ENCODE results near the gene PASK. TPM values are rescaled to one million over a fixed set of nuclear protein-coding genes. Genes with fewer than 3 reads are reported as not detected.
A peak's percentile ranks its signal among the peaks of the same experiment; 100 is the strongest.

Gene PASK
- total RNA-seq, 1 experiment from 2014 or later = 80.9 TPM

- TF ChIP-seq AFF4 (CRISPR knock-in tag; IDR thresholded peaks at IDR 0.05; ENCODE audit: borderline replicate concordance) = no peak
- TF ChIP-seq NR3C1 (CRISPR knock-in tag; conservative IDR thresholded peaks at IDR 0.05; ENCODE audit: low read depth) = no peak
- no peak for TF ChIP-seq EMX1 (CRISPR knock-in tag; IDR thresholded peaks at IDR 0.05)
- TF ChIP-seq, protein P1, sequence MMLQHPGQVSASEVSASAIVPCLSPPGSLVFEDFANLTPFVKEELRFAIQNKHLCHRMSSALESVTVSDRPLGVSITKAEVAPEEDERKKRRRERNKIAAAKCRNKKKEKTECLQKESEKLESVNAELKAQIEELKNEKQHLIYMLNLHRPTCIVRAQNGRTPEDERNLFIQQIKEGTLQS (CRISPR knock-in tag; conservative IDR thresholded peaks at IDR 0.05) = no peak
Observed at GRCh38 chr2:241066893-241067341, 82.4 kb downstream of the PASK start (continued).

GRCh38 chr2:241066171-241066892, 82.9 kb downstream of the PASK start:
- H3K4me3 Mint-ChIP-seq = no peak overlapping the region
- no peaks in the 10 kb centered on the region for H3K9me3 Mint-ChIP-seq
- H3K27ac Mint-ChIP-seq = no peak overlapping the region
- H3K4me1 Mint-ChIP-seq = no peaks in the 10 kb centered on the region
- DNase-seq (ENCODE audit: low spot score) (no peak), ATAC-seq (no peak)
- TF ChIP-seq CDX4 (CRISPR knock-in tag; IDR thresholded peaks at IDR 0.05; ENCODE audit: borderline replicate concordance) = no peak
- TF ChIP-seq ZNF138 (CRISPR knock-in tag; conservative IDR thresholded peaks at IDR 0.05) = no peak
- no peak for TF ChIP-seq CREM (CRISPR knock-in tag; IDR thresholded peaks at IDR 0.05)
- TF ChIP-seq ZNF219 (CRISPR knock-in tag; IDR thresholded peaks at IDR 0.05; ENCODE audit: borderline replicate concordance) = no peak
- TF ChIP-seq, protein P1 (CRISPR knock-in tag; conservative IDR thresholded peaks at IDR 0.05) = no peak
- no peak for TF ChIP-seq ZMAT4 (CRISPR knock-in tag; IDR thresholded peaks at IDR 0.05)
- no peak for TF ChIP-seq ZNF416 (CRISPR knock-in tag; IDR thresholded peaks at IDR 0.05)
- TF ChIP-seq HMGA2 (CRISPR knock-in tag; IDR thresholded peaks at IDR 0.05) = no peak
- no peak for TF ChIP-seq SMAD3 (CRISPR knock-in tag; IDR thresholded peaks at IDR 0.05; ENCODE audit: borderline replicate concordance)
- TF ChIP-seq ZNF396 (CRISPR knock-in tag; IDR thresholded peaks at IDR 0.05; ENCODE audit: borderline replicate concordance) = no peak
- ChIA-PET POLR2A (interaction anchor here (0.9 kb wide), 1 partner anchor 8 kb away, joined by 3 read pairs; no protein-coding TSS in a partner anchor), CTCF (interaction anchor here (1.0 to 4.6 kb wide), 11 partner anchors 11 to 215 kb away, joined by 3 to 20 read pairs (median 5); no protein-coding TSS in a partner anchor)
- H3K27me3 Mint-ChIP-seq (ENCODE audit: low read depth) = no peaks in the 10 kb centered on the region
- no peaks in the 10 kb centered on the region for H3K36me3 Mint-ChIP-seq

DNA sequence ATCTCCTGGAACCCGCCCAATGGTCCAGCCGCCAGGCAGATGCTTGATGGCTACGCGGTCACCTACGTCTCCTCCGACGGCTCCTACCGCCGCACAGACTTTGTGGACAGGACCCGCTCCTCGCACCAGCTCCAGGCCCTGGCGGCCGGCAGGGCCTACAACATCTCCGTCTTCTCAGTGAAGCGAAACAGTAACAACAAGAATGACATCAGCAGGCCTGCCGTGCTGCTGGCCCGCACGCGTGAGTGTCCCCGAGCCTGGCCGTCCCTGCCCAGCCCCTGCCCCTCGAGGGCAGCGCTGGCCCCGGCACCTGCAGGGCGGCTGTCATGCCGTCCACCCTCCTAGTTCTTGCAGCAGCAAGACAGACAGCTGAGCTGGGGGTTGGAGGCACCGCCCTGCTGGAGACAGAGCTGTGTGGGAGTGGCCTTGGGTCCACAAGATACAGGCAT, 83.9 kb downstream of the PASK start:
- DNase-seq (ENCODE audit: low spot score) (peak; percentile 16), ATAC-seq (no peak)
- POLR2A ChIA-PET = no interaction called here
- CTCF ChIA-PET = interaction anchor here (1.0 to 4.6 kb wide), 4 partner anchors 13 to 214 kb away, joined by 3 to 12 read pairs (median 6); no protein-coding TSS in a partner anchor
- Mint-ChIP-seq H3K36me3 (no peaks in the 10 kb centered on the region), H3K4me3 (no peak overlapping the region), H3K9me3 (no peaks in the 10 kb centered on the region), H3K27ac (no peak overlapping the region), H3K4me1 (no peaks in the 10 kb centered on the region), H3K27me3 (ENCODE audit: low read depth) (no peaks in the 10 kb centered on the region)
- TF ChIP-seq ESRRA (CRISPR knock-in tag; IDR thresholded peaks at IDR 0.05; ENCODE audit: borderline replicate concordance) (no peak), CBFB (CRISPR knock-in tag; IDR thresholded peaks at IDR 0.05; ENCODE audit: low read depth) (no peak), CREB1 (CRISPR knock-in tag; IDR thresholded peaks at IDR 0.05) (no peak), JUN (CRISPR knock-in tag; IDR thresholded peaks at IDR 0.05) (no peak), CREM (CRISPR knock-in tag; IDR thresholded peaks at IDR 0.05) (no peak), JAZF1 (CRISPR knock-in tag; IDR thresholded peaks at IDR 0.05) (no peak), ZNF317 (CRISPR knock-in tag; IDR thresholded peaks at IDR 0.05; ENCODE audit: borderline replicate concordance, low read depth) (no peak)
- TF ChIP-seq, protein P2, sequence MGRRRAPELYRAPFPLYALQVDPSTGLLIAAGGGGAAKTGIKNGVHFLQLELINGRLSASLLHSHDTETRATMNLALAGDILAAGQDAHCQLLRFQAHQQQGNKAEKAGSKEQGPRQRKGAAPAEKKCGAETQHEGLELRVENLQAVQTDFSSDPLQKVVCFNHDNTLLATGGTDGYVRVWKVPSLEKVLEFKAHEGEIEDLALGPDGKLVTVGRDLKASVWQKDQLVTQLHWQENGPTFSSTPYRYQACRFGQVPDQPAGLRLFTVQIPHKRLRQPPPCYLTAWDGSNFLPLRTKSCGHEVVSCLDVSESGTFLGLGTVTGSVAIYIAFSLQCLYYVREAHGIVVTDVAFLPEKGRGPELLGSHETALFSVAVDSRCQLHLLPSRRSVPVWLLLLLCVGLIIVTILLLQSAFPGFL (CRISPR knock-in tag; IDR thresholded peaks at IDR 0.05; ENCODE audit: borderline replicate concordance) = no peak
- TF ChIP-seq, protein P3, sequence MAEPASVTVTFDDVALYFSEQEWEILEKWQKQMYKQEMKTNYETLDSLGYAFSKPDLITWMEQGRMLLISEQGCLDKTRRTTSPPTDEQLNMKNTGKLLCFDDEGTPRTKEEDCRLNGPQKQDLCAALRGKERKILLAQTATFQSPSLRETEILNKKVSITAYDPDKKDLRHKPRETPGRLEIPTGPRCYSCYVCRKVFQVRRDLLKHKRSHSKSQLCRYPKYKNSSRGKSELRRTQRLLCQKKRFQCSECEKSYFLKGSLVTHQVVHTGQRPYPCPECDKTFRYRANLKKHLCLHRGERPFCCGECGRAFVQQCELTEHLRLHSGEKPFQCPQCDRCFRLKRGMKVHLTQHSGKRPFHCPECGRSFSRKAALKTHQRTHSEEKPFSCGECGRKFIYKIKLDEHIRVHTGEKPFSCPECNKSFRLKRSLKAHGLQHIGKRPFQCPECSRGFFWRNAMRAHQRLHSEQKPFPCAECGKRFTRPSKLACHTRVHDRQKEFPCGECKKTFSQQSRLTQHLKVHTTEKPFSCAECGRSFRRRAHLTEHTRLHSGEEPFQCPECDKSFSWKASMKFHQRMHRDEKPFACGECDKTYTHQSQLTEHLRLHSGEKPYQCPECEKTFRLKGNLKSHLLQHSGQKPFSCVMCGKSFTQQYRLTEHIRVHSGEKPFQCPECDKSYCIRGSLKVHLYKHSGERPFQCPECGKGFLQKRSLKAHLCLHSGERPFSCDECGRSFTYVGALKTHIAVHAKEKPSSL (CRISPR knock-in tag; conservative IDR thresholded peaks at IDR 0.05) = no peak
- TF ChIP-seq, protein P4, sequence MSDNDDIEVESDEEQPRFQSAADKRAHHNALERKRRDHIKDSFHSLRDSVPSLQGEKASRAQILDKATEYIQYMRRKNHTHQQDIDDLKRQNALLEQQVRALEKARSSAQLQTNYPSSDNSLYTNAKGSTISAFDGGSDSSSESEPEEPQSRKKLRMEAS (CRISPR knock-in tag; IDR thresholded peaks at IDR 0.05) = no peak
